Trophoblast cell (in vitro differentiated cells and primary cell): ENCODE results near the gene MOCOS.

Experiments used
- DNase-seq, 2 donors: peaks; one replicate each; pipeline ENCODE4 v3.0.0-alpha.2; 2016
- H2AFZ ChIP-seq: 2 replicates; pipeline ENCODE4 v1.6.1; 2013; ENCODE audit warnings: low read length, moderate library complexity, mild to moderate bottlenecking; ENCODE audit not compliant: insufficient read depth, poor library complexity
- H2AK5ac ChIP-seq: 2 replicates; pipeline ENCODE4 v1.6.1; 2013; ENCODE audit warnings: mild to moderate bottlenecking, low read length
- H2BK120ac ChIP-seq: 2 replicates; pipeline ENCODE4 v1.6.1; 2013; ENCODE audit warnings: low read length, mild to moderate bottlenecking, moderate library complexity; ENCODE audit not compliant: insufficient read depth, poor library complexity
- H2BK12ac ChIP-seq: 2 replicates; pipeline ENCODE4 v1.6.1; 2013; ENCODE audit warnings: mild to moderate bottlenecking, low read length, moderate library complexity
- H2BK5ac ChIP-seq: 2 replicates; pipeline ENCODE4 v1.6.1; 2013; ENCODE audit warnings: low read length, low read depth, moderate library complexity, mild to moderate bottlenecking; ENCODE audit not compliant: poor library complexity
- H3K14ac ChIP-seq: 2 replicates; pipeline ENCODE4 v1.6.1; 2013; ENCODE audit warnings: mild to moderate bottlenecking, low read length
- H3K18ac ChIP-seq: 2 replicates; pipeline ENCODE4 v1.6.1; 2013; ENCODE audit warnings: mild to moderate bottlenecking, low read length
- H3K23ac ChIP-seq: 2 replicates; pipeline ENCODE4 v1.6.1; 2013; ENCODE audit warnings: low read length
- H3K27ac ChIP-seq: 2 replicates; pipeline ENCODE4 v1.5.1; 2013; ENCODE audit warnings: low read depth, mild to moderate bottlenecking, inconsistent platforms, low read length, moderate library complexity
- H3K27me3 ChIP-seq: 2 replicates; pipeline ENCODE4 v1.6.1; 2013; ENCODE audit warnings: inconsistent platforms, mild to moderate bottlenecking, low read length, moderate library complexity; ENCODE audit not compliant: insufficient read depth
- H3K36me3 ChIP-seq, 2 experiments: 1 replicate in 1 of 2; 2 replicates in 1 of 2; pipeline ENCODE4 v1.6.1; 2013; ENCODE audit warnings: low read length in 2 of 2, mild to moderate bottlenecking in 2 of 2, moderate library complexity in 1 of 2; ENCODE audit not compliant: insufficient read depth in 2 of 2, control insufficient read depth in 1 of 2
- H3K4ac ChIP-seq: 2 replicates; pipeline ENCODE4 v1.6.1; 2013; ENCODE audit warnings: low read depth, mild to moderate bottlenecking, low read length, moderate library complexity
- H3K4me1 ChIP-seq, 2 experiments: 1 replicate in 1 of 2; 2 replicates in 1 of 2; pipeline ENCODE4 v1.6.1; 2013; ENCODE audit warnings: low read length in 2 of 2, mild to moderate bottlenecking in 2 of 2, moderate library complexity in 1 of 2; ENCODE audit not compliant: insufficient read depth in 2 of 2, control insufficient read depth in 1 of 2
- H3K4me2 ChIP-seq: 2 replicates; pipeline ENCODE4 v1.6.1; 2013; ENCODE audit warnings: inconsistent platforms, mild to moderate bottlenecking, low read length, moderate library complexity
- H3K4me3 ChIP-seq: 2 replicates; pipeline ENCODE4 v1.5.1; 2013; ENCODE audit warnings: mild to moderate bottlenecking, low read depth, low read length, inconsistent platforms
- H3K79me1 ChIP-seq: one replicate; pipeline ENCODE4 v1.6.1; 2013; ENCODE audit warnings: low read length
- H3K79me2 ChIP-seq: 2 replicates; pipeline ENCODE4 v1.6.1; 2013; ENCODE audit warnings: low read length, mild to moderate bottlenecking; ENCODE audit not compliant: control insufficient read depth, insufficient read depth, poor library complexity
- H3K9ac ChIP-seq: 2 replicates; pipeline ENCODE4 v1.6.1; 2013; ENCODE audit warnings: mild to moderate bottlenecking, low read length
- H3K9me3 ChIP-seq: 2 replicates; pipeline ENCODE4 v1.6.1; 2013; ENCODE audit warnings: low read depth, mild to moderate bottlenecking, control low read depth, inconsistent platforms, low read length; ENCODE audit not compliant: insufficient read depth
- H4K12ac ChIP-seq: 2 replicates; pipeline ENCODE4 v1.6.1; 2013; ENCODE audit warnings: low read depth, mild to moderate bottlenecking, low read length, moderate library complexity
- H4K8ac ChIP-seq: 2 replicates; pipeline ENCODE4 v1.6.1; 2013; ENCODE audit warnings: low read depth, mild to moderate bottlenecking, low read length, moderate library complexity
- H4K91ac ChIP-seq: one replicate; pipeline ENCODE4 v1.6.1; 2013; ENCODE audit warnings: low read depth, mild to moderate bottlenecking, low read length, moderate library complexity
- WGBS: extraction: QIAGEN DNeasy Blood & Tissue Kit; methylation state at CpG from one replicate; pipeline ENCODE4 v1.1.7; 2013; ENCODE audit warnings: missing lambda C conversion rate; ENCODE audit not compliant: insufficient read length, insufficient coverage; ENCODE audit errors: extremely low coverage; 5-methylcytosine and 5-hydroxymethylcytosine counted together

Gene MOCOS

GRCh38 chr18:36153771-36154170 is 33.5 kb upstream of the MOCOS start:
- no peak overlapping the region for H3K18ac ChIP-seq
- no peak overlapping the region for H4K12ac ChIP-seq
- no peaks in the 10 kb centered on the region for H3K79me2 ChIP-seq
- no peak overlapping the region for H2AK5ac ChIP-seq
- H2BK5ac ChIP-seq: no peak overlapping the region
- peaks cover 9 to 29% of the 10 kb centered on the region in 2 experiments for H3K36me3 ChIP-seq
- no peak overlapping the region for H3K4me3 ChIP-seq
- H2AFZ ChIP-seq: no peak overlapping the region
- H3K23ac ChIP-seq: no peak overlapping the region
- H2BK12ac ChIP-seq: no peak overlapping the region
- H4K8ac ChIP-seq: no peak overlapping the region
- no peak overlapping the region for H4K91ac ChIP-seq
- H3K27me3 ChIP-seq: no peaks in the 10 kb centered on the region
- no peak overlapping the region for H3K4me2 ChIP-seq
- no peaks in the 10 kb centered on the region for H3K4me1 ChIP-seq
- H3K4ac ChIP-seq: no peak overlapping the region
- no peak overlapping the region for H3K9ac ChIP-seq
- H2BK120ac ChIP-seq: no peak overlapping the region
- no peaks in the 10 kb centered on the region for H3K79me1 ChIP-seq
- no CpG with 5 or more reads among the region's 2 CpGs for WGBS
- H3K9me3 ChIP-seq: no peaks in the 10 kb centered on the region
- H3K27ac ChIP-seq: no peak overlapping the region
- H3K14ac ChIP-seq: no peak overlapping the region
- no peak for DNase-seq

DNA sequence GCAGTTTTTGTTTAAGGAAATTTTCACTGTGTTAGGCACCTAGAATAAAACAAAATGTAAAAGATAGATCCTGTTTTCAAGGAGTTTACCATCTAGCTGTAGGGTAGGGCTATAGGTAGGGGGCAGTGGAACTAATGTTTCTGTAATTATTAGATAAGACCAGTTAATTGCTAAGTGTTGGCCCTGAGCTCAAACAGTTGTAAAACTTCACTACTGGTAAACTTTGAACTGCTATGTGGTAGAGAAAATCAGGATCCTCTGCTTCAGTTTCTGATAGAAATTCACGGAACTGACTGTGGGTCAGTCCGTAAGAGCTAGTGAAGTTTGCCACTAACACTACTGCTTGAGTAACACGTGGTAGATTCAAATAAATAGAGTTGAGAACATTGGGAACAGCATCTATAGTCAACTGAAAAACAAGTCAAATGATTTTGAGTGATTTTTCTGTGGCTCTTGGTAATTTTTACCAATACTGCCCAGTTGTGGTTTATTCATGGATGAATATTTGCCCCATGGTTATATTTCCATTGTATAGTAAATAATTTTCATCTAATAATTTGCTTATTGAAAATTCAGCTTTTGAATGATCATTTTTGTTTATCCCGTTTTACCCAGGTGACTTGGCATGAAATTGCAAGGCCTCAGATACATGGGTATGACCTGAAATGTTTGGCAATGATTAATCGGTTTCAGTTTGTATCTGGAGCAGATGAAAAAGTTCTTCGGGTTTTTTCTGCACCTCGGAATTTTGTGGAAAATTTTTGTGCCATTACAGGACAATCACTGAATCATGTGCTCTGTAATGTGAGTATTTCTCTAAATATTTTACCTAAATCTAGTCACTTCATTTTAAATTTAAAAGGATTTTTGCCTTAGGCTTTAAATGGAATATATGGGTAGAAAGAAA is 31.2 kb upstream of the MOCOS start:
- Histone ChIP-seq H2AFZ (no peak overlapping the region), H3K14ac (no peak overlapping the region), H2BK12ac (no peak overlapping the region), H3K27ac (no peak overlapping the region), H4K8ac (no peak overlapping the region), H2BK5ac (no peak overlapping the region), H3K27me3 (no peaks in the 10 kb centered on the region), H3K4me2 (no peak overlapping the region), H3K4ac (no peak overlapping the region), H3K79me1 (no peaks in the 10 kb centered on the region), H3K9me3 (no peaks in the 10 kb centered on the region), H2AK5ac (no peak overlapping the region), H4K91ac (no peak overlapping the region), H2BK120ac (no peak overlapping the region), H3K4me1 (no peaks in the 10 kb centered on the region), H3K9ac (no peak overlapping the region), H3K79me2 (no peaks in the 10 kb centered on the region), H3K23ac (no peak overlapping the region), H3K18ac (no peak overlapping the region), H3K36me3 (peaks cover 9 to 30% of the 10 kb centered on the region in 2 experiments), H3K4me3 (no peak overlapping the region), H4K12ac (no peak overlapping the region)
- no CpG with 5 or more reads among the region's 7 CpGs for WGBS
- no peak for DNase-seq

DNA sequence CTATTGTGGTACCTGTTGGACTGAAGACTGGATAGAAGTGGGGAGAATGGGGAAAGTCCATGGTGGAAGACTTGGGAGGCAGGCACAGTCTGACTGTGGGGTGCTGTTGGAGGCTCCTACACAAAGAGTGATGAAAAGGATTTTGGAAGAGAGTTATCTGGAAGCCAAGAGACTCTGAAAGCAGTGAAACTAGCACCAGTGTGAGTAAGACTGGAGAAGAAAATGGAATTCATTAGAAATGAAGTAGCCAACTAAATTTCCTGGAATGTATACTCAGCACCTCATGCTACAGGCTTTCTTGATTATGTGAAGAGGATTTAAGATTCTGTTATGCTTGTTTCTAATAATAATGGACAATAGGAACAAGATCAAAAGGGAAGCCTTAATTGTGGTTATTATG is 29.9 kb upstream of the MOCOS start:
- Histone ChIP-seq H3K9ac (no peak overlapping the region), H3K27me3 (no peaks in the 10 kb centered on the region), H3K4me2 (no peak overlapping the region), H3K23ac (no peak overlapping the region), H3K27ac (no peak overlapping the region), H2BK120ac (no peak overlapping the region), H3K4ac (no peak overlapping the region), H3K9me3 (no peaks in the 10 kb centered on the region), H3K79me2 (no peaks in the 10 kb centered on the region), H2BK5ac (no peak overlapping the region), H2BK12ac (no peak overlapping the region), H3K4me3 (no peak overlapping the region), H4K12ac (no peak overlapping the region), H3K79me1 (no peaks in the 10 kb centered on the region), H4K8ac (no peak overlapping the region), H4K91ac (no peak overlapping the region), H3K36me3 (peaks cover 5 to 25% of the 10 kb centered on the region in 2 experiments), H2AFZ (no peak overlapping the region), H2AK5ac (no peak overlapping the region), H3K14ac (no peak overlapping the region), H3K4me1 (no peaks in the 10 kb centered on the region), H3K18ac (no peak overlapping the region)
- DNase-seq: no peak

DNA sequence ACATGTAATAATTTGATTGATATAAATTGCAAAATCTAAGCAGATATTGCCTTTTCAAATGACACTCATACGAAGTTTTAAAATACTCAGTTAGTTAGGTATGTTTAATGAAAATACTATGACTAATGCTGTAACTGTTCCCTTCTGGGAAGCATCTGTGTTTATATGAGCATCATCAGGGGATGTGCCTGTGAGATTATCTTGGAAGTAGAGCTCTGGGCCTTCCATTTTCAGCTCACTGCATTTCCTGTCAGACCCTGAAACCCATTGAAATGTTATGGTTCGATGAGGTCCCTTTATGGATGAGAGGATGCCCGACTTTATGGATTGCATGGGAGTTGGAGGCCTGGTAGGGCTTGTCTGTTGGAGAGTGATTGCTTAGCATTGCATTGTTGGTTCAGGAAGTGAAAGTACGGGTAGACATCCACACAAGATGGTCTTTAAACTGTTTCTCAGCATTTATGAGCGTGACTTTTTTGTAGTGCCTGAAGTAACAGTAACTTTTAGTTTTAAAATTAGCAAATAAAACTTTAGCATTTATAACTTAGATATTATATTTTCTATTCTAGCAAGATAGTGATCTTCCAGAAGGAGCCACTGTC is 28.9 kb upstream of the MOCOS start:
- H3K79me1 ChIP-seq: no peaks in the 10 kb centered on the region
- no peak overlapping the region for H3K9ac ChIP-seq
- no peak overlapping the region for H2BK120ac ChIP-seq
- no peak overlapping the region for H4K12ac ChIP-seq
- H3K27me3 ChIP-seq: no peaks in the 10 kb centered on the region
- H3K14ac ChIP-seq: no peak overlapping the region
- no peak overlapping the region for H4K91ac ChIP-seq
- H3K27ac ChIP-seq: no peak overlapping the region
- no peak overlapping the region for H2BK12ac ChIP-seq
- no peaks in the 10 kb centered on the region for H3K9me3 ChIP-seq
- no peak overlapping the region for H4K8ac ChIP-seq
- no peaks in the 10 kb centered on the region for H3K79me2 ChIP-seq
- H3K4me2 ChIP-seq: no peak overlapping the region
- H3K4me3 ChIP-seq: no peak overlapping the region
- no peak for DNase-seq
- no peak overlapping the region for H3K18ac ChIP-seq
- no peaks in the 10 kb centered on the region for H3K4me1 ChIP-seq
- no CpG with 5 or more reads among the region's 5 CpGs for WGBS
- no peak overlapping the region for H3K4ac ChIP-seq
- no peak overlapping the region for H2AFZ ChIP-seq
- H2BK5ac ChIP-seq: no peak overlapping the region
- H3K36me3 ChIP-seq: peaks cover 5 to 18% of the 10 kb centered on the region in 2 experiments
- no peak overlapping the region for H2AK5ac ChIP-seq
- no peak overlapping the region for H3K23ac ChIP-seq
